ENCODE measurements around the gene CTSE.

DNA sequence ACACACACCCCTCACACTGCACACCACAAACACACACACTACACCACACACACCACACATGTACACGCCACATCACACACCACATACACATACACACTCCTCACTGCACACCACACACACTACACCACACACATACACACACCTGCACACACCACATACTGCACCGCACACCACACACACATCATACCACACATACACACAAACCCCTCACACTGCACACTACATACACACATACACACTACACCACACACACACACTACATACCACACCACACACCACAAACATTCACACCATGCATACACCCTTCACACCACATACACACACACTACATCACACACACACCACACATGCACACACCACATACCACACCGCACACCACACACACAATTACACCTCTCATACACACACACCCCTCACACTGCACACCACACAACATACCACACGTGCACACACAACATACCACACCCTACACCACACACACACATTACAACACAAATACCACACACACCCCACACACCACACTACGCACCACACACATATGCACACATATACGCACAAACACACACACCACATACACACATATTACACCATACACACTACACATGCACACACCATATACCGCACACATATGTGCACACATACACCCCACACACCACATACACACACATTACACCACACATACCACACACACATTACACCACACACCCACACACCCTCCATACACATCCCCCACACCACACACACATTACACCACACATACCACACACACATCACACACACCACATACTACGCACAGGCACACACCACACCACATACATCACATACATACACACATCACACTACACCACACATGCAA is 50.1 kb downstream of the CTSE start:
- TF ChIP-seq, protein P1, sequence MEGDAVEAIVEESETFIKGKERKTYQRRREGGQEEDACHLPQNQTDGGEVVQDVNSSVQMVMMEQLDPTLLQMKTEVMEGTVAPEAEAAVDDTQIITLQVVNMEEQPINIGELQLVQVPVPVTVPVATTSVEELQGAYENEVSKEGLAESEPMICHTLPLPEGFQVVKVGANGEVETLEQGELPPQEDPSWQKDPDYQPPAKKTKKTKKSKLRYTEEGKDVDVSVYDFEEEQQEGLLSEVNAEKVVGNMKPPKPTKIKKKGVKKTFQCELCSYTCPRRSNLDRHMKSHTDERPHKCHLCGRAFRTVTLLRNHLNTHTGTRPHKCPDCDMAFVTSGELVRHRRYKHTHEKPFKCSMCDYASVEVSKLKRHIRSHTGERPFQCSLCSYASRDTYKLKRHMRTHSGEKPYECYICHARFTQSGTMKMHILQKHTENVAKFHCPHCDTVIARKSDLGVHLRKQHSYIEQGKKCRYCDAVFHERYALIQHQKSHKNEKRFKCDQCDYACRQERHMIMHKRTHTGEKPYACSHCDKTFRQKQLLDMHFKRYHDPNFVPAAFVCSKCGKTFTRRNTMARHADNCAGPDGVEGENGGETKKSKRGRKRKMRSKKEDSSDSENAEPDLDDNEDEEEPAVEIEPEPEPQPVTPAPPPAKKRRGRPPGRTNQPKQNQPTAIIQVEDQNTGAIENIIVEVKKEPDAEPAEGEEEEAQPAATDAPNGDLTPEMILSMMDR (IDR thresholded peaks at IDR 0.05): no peak
- TF ChIP-seq POLR2AphosphoS5 (IDR thresholded peaks at IDR 0.05; ENCODE audit: low read depth, low read length): no peak
- TF ChIP-seq REST (IDR thresholded peaks at IDR 0.05; ENCODE audit: insufficient read depth in 1 of 2, low read depth in 2 of 2, low read length in 1 of 2): no peak
- no peak for TF ChIP-seq SIN3A (IDR thresholded peaks at IDR 0.05; ENCODE audit: borderline replicate concordance, insufficient read depth, low read depth, low read length)

All from Panc1 (cell line).